Natural killer cell (primary cell): ENCODE data around the gene POLD1. TPM values are rescaled to one million over a fixed set of nuclear protein-coding genes. Genes with fewer than 3 reads are reported as not detected.

Experiments
- ATAC-seq, 3 donors: fragments of 150-1000 bp in 2 of 3; fragments of 200-7000 bp in 1 of 3; cut with Tn5 transposase; 1 replicate in 1 of 3; 2 replicates in 2 of 3; pipeline ENCODE4 v1.10.0; 2021; ENCODE audit warnings: mild to moderate bottlenecking in 2 of 3, moderate library complexity in 2 of 3
- DNase-seq, 2 donors: peaks; one replicate each; pipeline versions ENCODE4 v3.0.0 to v3.0.0-alpha.2; 2013 to 2021; ENCODE audit warnings: mixed read lengths in 1 of 2
- H3K27ac ChIP-seq: one replicate; pipeline ENCODE4 v1.5.1; 2013; ENCODE audit warnings: mild to moderate bottlenecking, low read length
- H3K27me3 ChIP-seq: one replicate; pipeline ENCODE4 v1.6.1; 2013; ENCODE audit warnings: low read length; ENCODE audit not compliant: control insufficient read depth, insufficient read depth
- H3K36me3 ChIP-seq: one replicate; pipeline ENCODE4 v1.6.1; 2013; ENCODE audit warnings: low read length; ENCODE audit not compliant: control insufficient read depth, insufficient read depth
- H3K4me1 ChIP-seq: one replicate; pipeline ENCODE4 v1.6.1; 2013; ENCODE audit warnings: low read length; ENCODE audit not compliant: control insufficient read depth, insufficient read depth
- H3K4me3 ChIP-seq: one replicate; pipeline ENCODE4 v1.5.1; 2013; ENCODE audit warnings: low read length
- H3K9me3 ChIP-seq: one replicate; pipeline ENCODE4 v1.6.1; 2013; ENCODE audit warnings: low read length; ENCODE audit not compliant: control insufficient read depth, insufficient read depth
- H3K27ac Mint-ChIP-seq, 2 donors: one replicate each; pipeline ENCODE4 v1.8.0; 2022; ENCODE audit warnings: mild to moderate bottlenecking in 2 of 2, mixed read lengths in 2 of 2, moderate library complexity in 1 of 2
- H3K27me3 Mint-ChIP-seq, 2 donors: one replicate each; pipeline ENCODE4 v1.8.0; 2022; ENCODE audit warnings: low read depth in 2 of 2, mixed read lengths in 2 of 2
- H3K36me3 Mint-ChIP-seq: one replicate; pipeline ENCODE4 v1.8.0; 2022; ENCODE audit warnings: mixed read lengths
- H3K4me1 Mint-ChIP-seq, 2 donors: one replicate each; pipeline ENCODE4 v1.8.0; 2022; ENCODE audit warnings: mixed read lengths in 2 of 2
- H3K4me3 Mint-ChIP-seq: one replicate; pipeline ENCODE4 v1.8.0; 2022; ENCODE audit warnings: mild to moderate bottlenecking, moderate library complexity, mixed read lengths
- H3K9me3 Mint-ChIP-seq, 2 donors: one replicate each; pipeline ENCODE4 v1.8.0; 2022; ENCODE audit warnings: mixed read lengths in 2 of 2
- CTCF ChIP-seq: fragments of 200-600 bp; IDR thresholded peaks from one replicate; pipeline ENCODE4 v1.8.0; 2022; ENCODE audit warnings: antibody characterized with exemption
- WGBS: methylation state at CpG from one replicate; pipeline ENCODE4 v1.1.7; 2013; ENCODE audit warnings: missing lambda C conversion rate; ENCODE audit not compliant: insufficient coverage; 5-methylcytosine and 5-hydroxymethylcytosine counted together
- intact Hi-C: fragments of 100-400 bp; cut with micrococcal nuclease; formaldehyde crosslinking; loops from one replicate; pipeline ENCODE4 v1.14.2; 2022
- total RNA-seq, 4 donors: library from RNA; stranded (reverse); fragments of 120-200 nt in 1 of 4; gene quantifications; one replicate each; pipeline versions ENCODE4 v1.2.3 to v1.2.4, GENCODE V29; 2013 to 2022

Gene POLD1
- total RNA-seq, 3 donors from 2014 or later (not counting 1 experiment from before 2014, with no cell fraction given): 26.1 to 32.0 (median 30.2) TPM

- 85% methylated on average over 24 of the region's 26 CpGs for WGBS
- ATAC-seq (no peak), DNase-seq (no peak)
- no peaks in the 10 kb centered on the region for H3K36me3 Mint-ChIP-seq
- H3K36me3 ChIP-seq: no peaks in the 10 kb centered on the region
- H3K27me3 Mint-ChIP-seq: peaks cover 0 to 11% of the 10 kb centered on the region in 2 donors
- H3K4me3 Mint-ChIP-seq: no peak overlapping the region
- H3K4me1 ChIP-seq: peaks cover 31% of the 10 kb centered on the region
- no peak overlapping the region for H3K4me3 ChIP-seq
- no peak for TF ChIP-seq CTCF
- intact Hi-C loops: no loop called here
- H3K27ac ChIP-seq: peak overlapping the region; percentile 71
- peaks cover 5% of the 10 kb centered on the region for H3K27me3 ChIP-seq
- no peaks in the 10 kb centered on the region for H3K9me3 Mint-ChIP-seq
- H3K9me3 ChIP-seq: no peaks in the 10 kb centered on the region
- peaks cover 9 to 16% of the 10 kb centered on the region in 2 donors for H3K4me1 Mint-ChIP-seq
- H3K27ac Mint-ChIP-seq: no peak overlapping the region
These were observed 43.3 kb downstream of the POLD1 start for GRCh38 chr19:50427318-50427925.

DNA sequence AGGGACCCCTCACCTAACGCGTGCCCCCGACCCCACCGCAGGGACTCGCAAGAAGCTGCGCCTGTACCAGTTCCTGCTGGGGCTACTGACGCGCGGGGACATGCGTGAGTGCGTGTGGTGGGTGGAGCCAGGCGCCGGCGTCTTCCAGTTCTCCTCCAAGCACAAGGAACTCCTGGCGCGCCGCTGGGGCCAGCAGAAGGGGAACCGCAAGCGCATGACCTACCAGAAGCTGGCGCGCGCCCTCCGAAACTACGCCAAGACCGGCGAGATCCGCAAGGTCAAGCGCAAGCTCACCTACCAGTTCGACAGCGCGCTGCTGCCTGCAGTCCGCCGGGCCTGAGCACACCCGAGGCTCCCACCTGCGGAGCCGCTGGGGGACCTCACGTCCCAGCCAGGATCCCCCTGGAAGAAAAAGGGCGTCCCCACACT is 43.9 kb downstream of the POLD1 start:
- Histone ChIP-seq H3K27me3 (peaks cover 10% of the 10 kb centered on the region), H3K36me3 (no peaks in the 10 kb centered on the region), H3K4me3 (no peak overlapping the region), H3K4me1 (peaks cover 36% of the 10 kb centered on the region), H3K9me3 (no peaks in the 10 kb centered on the region), H3K27ac (peak overlapping the region; percentile 71)
- Mint-ChIP-seq H3K4me3 (no peak overlapping the region), H3K4me1 (peaks cover 9 to 22% of the 10 kb centered on the region in 2 donors), H3K9me3 (no peaks in the 10 kb centered on the region), H3K36me3 (no peaks in the 10 kb centered on the region), H3K27ac (no peak overlapping the region), H3K27me3 (peaks cover 0 to 13% of the 10 kb centered on the region in 2 donors)
- ATAC-seq (peak in 1 of 3 donors; percentile 22), DNase-seq (peak in 1 of 2 donors; percentile 59)
- TF ChIP-seq CTCF: no peak
- WGBS: 16% methylated on average over 38 of the region's 38 CpGs
- intact Hi-C loops: no loop called here

- Mint-ChIP-seq H3K4me3 (no peak overlapping the region), H3K36me3 (no peaks in the 10 kb centered on the region), H3K9me3 (no peaks in the 10 kb centered on the region), H3K27me3 (peaks cover 1 to 16% of the 10 kb centered on the region in 2 donors), H3K27ac (no peak overlapping the region), H3K4me1 (peaks cover 9 to 22% of the 10 kb centered on the region in 2 donors)
- ATAC-seq: no peak
- Histone ChIP-seq H3K9me3 (no peaks in the 10 kb centered on the region), H3K36me3 (no peaks in the 10 kb centered on the region), H3K4me3 (no peak overlapping the region), H3K4me1 (peaks cover 36% of the 10 kb centered on the region), H3K27me3 (peaks cover 11% of the 10 kb centered on the region), H3K27ac (peak overlapping the region; percentile 71)
- no peak for DNase-seq
- intact Hi-C loops: no loop called here
- WGBS: 92% methylated on average over 6 of the region's 7 CpGs
- no peak for TF ChIP-seq CTCF
These were observed 44.8 kb downstream of the POLD1 start for GRCh38 chr19:50428772-50429463.
